Heart right ventricle (tissue), 16 donors: Measurements from ENCODE around the gene PDS5B. TPM values are rescaled to one million over a fixed set of nuclear protein-coding genes. Genes with fewer than 3 reads are reported as not detected.

Experiments used
- ATAC-seq, 8 donors: fragments of 200-7000 bp; cut with Tn5 transposase; one replicate each; pipeline ENCODE4 v1.9.1; 2020; ENCODE audit warnings: mild to moderate bottlenecking in 8 of 8, moderate library complexity in 8 of 8, moderate number of reproducible peaks in 1 of 8
- DNase-seq, 2 donors: peaks; one replicate each; pipeline ENCODE4 v3.0.0-alpha.2; 2020
- H3K27ac ChIP-seq, 10 donors: fragments of 200-600 bp; sonication (generic) in 2 of 10; one replicate each; pipeline versions ENCODE4 v1.5.0 to v1.8.0; 2020 to 2022; ENCODE audit warnings: mild to moderate bottlenecking in 3 of 10
- H3K27me3 ChIP-seq, 7 donors: fragments of 200-600 bp; one replicate each; pipeline ENCODE4 v1.8.0; 2021 to 2022; ENCODE audit warnings: mild to moderate bottlenecking in 2 of 7
- H3K36me3 ChIP-seq, 9 donors: fragments of 200-600 bp; sonication (generic) in 1 of 9; one replicate each; pipeline versions ENCODE4 v1.5.0 to v1.8.0; 2020 to 2022; ENCODE audit warnings: mild to moderate bottlenecking in 2 of 9
- H3K4me1 ChIP-seq, 9 donors: fragments of 200-600 bp; sonication (generic) in 1 of 9; one replicate each; pipeline versions ENCODE4 v1.5.0 to v1.8.0; 2020 to 2022; ENCODE audit warnings: mild to moderate bottlenecking in 4 of 9
- H3K4me3 ChIP-seq, 10 donors: fragments of 200-600 bp; sonication (generic) in 2 of 10; one replicate each; pipeline versions ENCODE4 v1.5.0 to v1.8.0; 2020 to 2022; ENCODE audit warnings: mild to moderate bottlenecking in 7 of 10, moderate library complexity in 2 of 10
- H3K9me3 ChIP-seq, 11 donors: fragments of 200-600 bp in 10 of 11; sonication (generic) in 2 of 11; one replicate each; pipeline versions ENCODE4 v1.5.0 to v1.8.0; 2013 to 2022; ENCODE audit warnings: mild to moderate bottlenecking in 2 of 11, control low read depth in 1 of 11, moderate library complexity in 1 of 11
- WGBS, 2 donors: extraction: QIAGEN DNeasy Blood & Tissue Kit; methylation state at CpG; one replicate each; pipeline ENCODE4 v1.1.7; 2013; ENCODE audit warnings: inconsistent platforms in 1 of 2; 5-methylcytosine and 5-hydroxymethylcytosine counted together
- intact Hi-C, 10 donors: fragments of 100-400 bp; cut with DNase I; formaldehyde crosslinking; loops; one replicate each; pipeline versions ENCODE4 v1.11.1 to v1.14.2; 2022
- polyA plus RNA-seq, 2 donors: library from polyadenylated mRNA; stranded (reverse); fragments of 200-250 nt; gene quantifications; one replicate each; pipeline ENCODE4 v1.2.3, GENCODE V29; 2013
- total RNA-seq, 10 donors: library from RNA; stranded (reverse); fragmentation: NEBNext Ultra II Directional in 3 of 10; extraction: Animal tissue kit (Norgen Biotek cat#: 25700) in 3 of 10; gene quantifications; one replicate each; pipeline versions ENCODE4 v1.2.1 to v1.2.4, GENCODE V29; 2021 to 2023
- TF ChIP-seq, protein P1 (sequence below), 9 donors: fragments of 200-600 bp; sonication (generic) in 2 of 9; IDR thresholded peaks; one replicate each; pipeline versions ENCODE4 v1.5.0 to v1.8.0; 2021 to 2022; ENCODE audit warnings: antibody characterized with exemption in 9 of 9, mild to moderate bottlenecking in 5 of 9, moderate library complexity in 1 of 9
- donor health status: Arrhythmogenic right ventricular cardiomyopathy.
- donor health status: ischemic (EF 13 %, LVEDD 7.1; RV severe dilation, severe dysfunction).
- donor health status: healthy with polysubstance abuse.
- donor health status: DM: no; HTN: yes; CAD: no.
- donor health status: DM: no; HTN: no; CAD: no.
- donor health status: ischemic (EF 25% LVEDD 6.9; RV normal size, moderate dysfunction).
- donor health status: ischemic (EF 25% LVEDD 5.7; RV mildly dilated, moderate dysfunction).
- donor health status: healthy.
- donor health status: DM: yes; HTN: yes; CAD: no.
- donor health status: Ischemic cardiomyopathy.
- donor health status: ischemic (EF 35%, LVEDD 5.7; RV mildly dilated, moderate dysfunction).
- donor health status: nonischemic (EF 11% LVEDD 7.7; RV severe dilation, severe dysfunction).
- donor health status: DM: yes; HTN: yes; CAD: no.
- donor health status: PGD.
- donor health status: ischemic (EF 29% LVEDD 5.4; RV normal size, mild dysfunction).
- donor health status: nonischemic (EF 23%, LVEDD 6.1; RV moderate dilation, normal function).

The PDS5B gene
- total and polyA plus RNA-seq, 12 donors, result 5.6 to 29.6 (median 19.9) TPM

DNA sequence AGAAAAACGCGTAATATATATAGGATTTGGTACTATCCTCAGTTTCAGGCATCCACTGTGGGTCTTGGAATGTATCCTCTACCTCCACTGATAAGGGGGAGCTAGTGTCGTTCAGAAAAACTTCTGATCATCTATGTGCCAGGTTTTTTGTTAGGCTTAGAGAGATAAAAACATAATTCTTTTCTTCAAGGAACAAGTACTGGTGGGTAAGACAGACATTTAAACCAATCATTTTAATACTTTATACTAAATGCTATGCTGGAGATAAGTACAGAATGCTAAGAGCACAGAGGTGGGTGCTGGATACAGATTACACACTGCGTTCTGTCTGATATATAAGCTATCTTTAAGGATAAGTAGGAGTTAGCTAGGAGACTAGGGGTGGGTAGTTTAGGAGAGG is 166.1 kb downstream of the PDS5B start:
- Histone ChIP-seq H3K9me3 (no peaks in the 10 kb centered on the region), H3K4me1 (no peaks in the 10 kb centered on the region), H3K4me3 (no peak overlapping the region), H3K36me3 (peaks cover 0 to 67% (median 9%) of the 10 kb centered on the region in 9 donors), H3K27me3 (no peaks in the 10 kb centered on the region), H3K27ac (no peak overlapping the region)
- intact Hi-C loops, result no loop called here
- TF ChIP-seq, protein P1, sequence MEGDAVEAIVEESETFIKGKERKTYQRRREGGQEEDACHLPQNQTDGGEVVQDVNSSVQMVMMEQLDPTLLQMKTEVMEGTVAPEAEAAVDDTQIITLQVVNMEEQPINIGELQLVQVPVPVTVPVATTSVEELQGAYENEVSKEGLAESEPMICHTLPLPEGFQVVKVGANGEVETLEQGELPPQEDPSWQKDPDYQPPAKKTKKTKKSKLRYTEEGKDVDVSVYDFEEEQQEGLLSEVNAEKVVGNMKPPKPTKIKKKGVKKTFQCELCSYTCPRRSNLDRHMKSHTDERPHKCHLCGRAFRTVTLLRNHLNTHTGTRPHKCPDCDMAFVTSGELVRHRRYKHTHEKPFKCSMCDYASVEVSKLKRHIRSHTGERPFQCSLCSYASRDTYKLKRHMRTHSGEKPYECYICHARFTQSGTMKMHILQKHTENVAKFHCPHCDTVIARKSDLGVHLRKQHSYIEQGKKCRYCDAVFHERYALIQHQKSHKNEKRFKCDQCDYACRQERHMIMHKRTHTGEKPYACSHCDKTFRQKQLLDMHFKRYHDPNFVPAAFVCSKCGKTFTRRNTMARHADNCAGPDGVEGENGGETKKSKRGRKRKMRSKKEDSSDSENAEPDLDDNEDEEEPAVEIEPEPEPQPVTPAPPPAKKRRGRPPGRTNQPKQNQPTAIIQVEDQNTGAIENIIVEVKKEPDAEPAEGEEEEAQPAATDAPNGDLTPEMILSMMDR (IDR thresholded peaks at IDR 0.05), result no peak
- ATAC-seq (no peak), DNase-seq (no peak)
- 74 to 79% methylated on average over 4 of the region's 4 CpGs for WGBS, 2 donors

DNA sequence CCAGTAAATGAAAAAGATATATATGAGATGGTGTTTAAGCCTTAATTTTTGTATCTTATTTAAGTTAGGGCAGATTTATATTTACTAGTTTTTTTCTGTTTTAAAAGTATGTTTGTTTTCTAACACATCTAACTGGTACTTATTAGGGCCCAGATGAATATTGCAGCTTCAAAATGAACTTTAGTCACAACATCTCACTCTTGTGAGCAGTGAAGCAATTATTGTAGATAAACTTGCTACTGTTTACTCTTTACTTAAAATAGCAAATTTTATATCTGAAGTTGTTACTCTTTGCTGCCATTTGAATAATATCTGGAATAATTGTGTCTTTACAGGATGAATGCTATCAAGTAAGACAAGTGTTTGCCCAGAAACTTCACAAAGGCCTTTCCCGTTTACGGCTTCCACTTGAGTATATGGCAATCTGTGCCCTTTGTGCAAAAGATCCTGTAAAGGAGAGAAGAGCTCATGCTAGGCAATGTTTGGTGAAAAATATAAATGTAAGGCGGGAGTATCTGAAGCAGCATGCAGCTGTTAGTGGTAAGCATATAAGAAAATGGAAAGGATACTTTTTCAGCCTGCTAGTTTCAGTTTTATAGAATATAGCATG is 166.8 kb downstream of the PDS5B start:
- Histone ChIP-seq H3K9me3 (no peaks in the 10 kb centered on the region), H3K27me3 (no peaks in the 10 kb centered on the region), H3K4me1 (no peaks in the 10 kb centered on the region), H3K27ac (no peak overlapping the region), H3K36me3 (peaks cover 0 to 67% (median 9%) of the 10 kb centered on the region in 9 donors), H3K4me3 (no peak overlapping the region)
- TF ChIP-seq, protein P1 (IDR thresholded peaks at IDR 0.05), result no peak
- WGBS, 2 donors, result 95% methylated on average over 3 of the region's 3 CpGs
- intact Hi-C loops, result no loop called here
- ATAC-seq (no peak), DNase-seq (no peak)

DNA sequence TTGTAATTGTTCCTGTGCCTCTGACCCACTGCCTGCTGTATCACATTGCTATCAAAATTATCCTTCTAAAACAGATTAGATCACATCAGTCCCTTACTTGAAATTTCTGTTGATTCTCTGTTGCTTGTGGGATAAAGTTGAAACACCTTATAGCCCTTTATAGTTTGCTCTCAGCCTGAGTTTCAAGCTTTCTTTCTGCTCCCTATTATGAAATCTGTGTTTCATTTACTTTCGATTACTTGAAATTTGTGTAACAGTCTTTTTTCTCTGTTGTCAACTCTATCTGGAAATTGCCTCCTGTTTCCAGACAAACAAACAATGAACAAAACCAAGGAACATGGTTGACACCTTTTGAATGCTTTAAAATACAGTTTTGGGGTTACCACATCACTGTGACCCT is 167.9 kb downstream of the PDS5B start:
- 97 to 100% methylated on average over 1 of the region's 1 CpG for WGBS, 2 donors
- H3K36me3 ChIP-seq, result peaks cover 0 to 67% (median 3%) of the 10 kb centered on the region in 9 donors
- ATAC-seq, result no peak
- TF ChIP-seq, protein P1 (IDR thresholded peaks at IDR 0.05), result no peak
- no peak overlapping the region for H3K4me3 ChIP-seq
- no peak overlapping the region for H3K27ac ChIP-seq
- no peaks in the 10 kb centered on the region for H3K27me3 ChIP-seq
- H3K4me1 ChIP-seq, result no peaks in the 10 kb centered on the region
- DNase-seq, result no peak
- no peaks in the 10 kb centered on the region for H3K9me3 ChIP-seq
- intact Hi-C loops, result no loop called here

DNA sequence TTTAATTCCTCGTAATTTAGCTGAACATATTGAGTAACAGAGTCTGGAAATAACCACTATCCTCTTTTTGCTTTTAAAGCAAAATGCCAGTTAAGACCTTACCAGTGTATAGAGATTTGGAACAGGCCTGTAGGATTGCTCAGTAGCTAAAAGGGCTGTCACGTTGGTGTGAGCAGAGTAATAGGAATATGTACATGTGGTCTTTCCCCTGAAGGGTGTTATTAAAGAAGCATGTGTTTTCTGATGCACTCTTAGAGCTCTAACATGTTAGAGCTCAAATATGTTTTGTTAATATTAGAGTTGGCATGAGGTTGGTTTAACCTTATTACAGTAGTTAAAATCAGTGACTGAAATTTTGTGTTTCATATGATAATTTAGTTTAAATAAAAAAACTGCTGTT is 172.9 kb downstream of the PDS5B start:
- H3K27me3 ChIP-seq, result no peaks in the 10 kb centered on the region
- 94 to 95% methylated on average over 2 of the region's 2 CpGs for WGBS, 2 donors
- ATAC-seq (no peak), DNase-seq (no peak)
- intact Hi-C loops, result no loop called here
- no peak overlapping the region for H3K4me3 ChIP-seq
- no peak overlapping the region for H3K27ac ChIP-seq
- peaks cover 0 to 7% (median 3%) of the 10 kb centered on the region in 11 donors for H3K9me3 ChIP-seq
- TF ChIP-seq, protein P1 (IDR thresholded peaks at IDR 0.05), result no peak
- H3K4me1 ChIP-seq, result no peaks in the 10 kb centered on the region
- H3K36me3 ChIP-seq, result peaks cover 0 to 100% (median 18%) of the 10 kb centered on the region in 9 donors
